HepG2 (cell line): Measurements from ENCODE around the gene PXMP4. TPM values are rescaled to one million over a fixed set of nuclear protein-coding genes. Genes with fewer than 3 reads are reported as not detected.

Source experiments
- ARNTL ChIP-seq: sonication (generic); formaldehyde crosslinking; IDR thresholded peaks from 2 replicates; pipeline ENCODE4 v1.4.0; 2020; ENCODE audit warnings: mild to moderate bottlenecking, missing genetic modification reagents
- CBX2 ChIP-seq, 2 experiments: fragments of 200-600 bp in 1 of 2; sonication (generic); formaldehyde crosslinking in 1 of 2; IDR thresholded peaks; 2 replicates each; pipeline versions ENCODE4 v1.7.0 to v1.8.1; 2018 to 2022; ENCODE audit warnings: low read depth in 2 of 2, low read length in 1 of 2, mild to moderate bottlenecking in 1 of 2, missing genetic modification reagents in 1 of 2
- CREB1 ChIP-seq, 2 experiments: fragments of 450-650 bp in 1 of 2; IDR thresholded peaks; 2 replicates each; pipeline ENCODE4 v1.6.1; 2016 to 2017; ENCODE audit warnings: control low read depth in 1 of 2, mild to moderate bottlenecking in 1 of 2, missing compliant biosample characterization in 1 of 2, missing genetic modification characterization in 1 of 2
- FOXO1 ChIP-seq: sonication (generic); formaldehyde crosslinking; IDR thresholded peaks from 2 replicates; pipeline ENCODE4 v1.4.0; 2020; ENCODE audit warnings: missing genetic modification reagents
- KAT2B ChIP-seq: fragments of 150-350 bp; IDR thresholded peaks from 2 replicates; pipeline ENCODE4 v1.6.1; 2014; ENCODE audit warnings: low read depth, low read length, borderline replicate concordance
- KAT7 ChIP-seq: IDR thresholded peaks from 2 replicates; pipeline ENCODE4 v1.6.1; 2018; ENCODE audit warnings: borderline replicate concordance, missing compliant biosample characterization
- KLF6 ChIP-seq: IDR thresholded peaks from 2 replicates; pipeline ENCODE4 v1.8.0; 2016; ENCODE audit warnings: missing biosample characterization, missing genetic modification reagents
- NR2F2 ChIP-seq: IDR thresholded peaks from 2 replicates; pipeline ENCODE4 v1.6.1; 2012; ENCODE audit warnings: low read depth, inconsistent platforms, borderline replicate concordance
- NRL ChIP-seq: sonication (generic); formaldehyde crosslinking; IDR thresholded peaks from 2 replicates; pipeline ENCODE4 v1.5.0; 2020; ENCODE audit warnings: missing genetic modification reagents, mild to moderate bottlenecking, moderate library complexity, borderline replicate concordance
- ZFP41 ChIP-seq: sonication (generic); formaldehyde crosslinking; IDR thresholded peaks from 2 replicates; pipeline ENCODE4 v1.4.0; 2020; ENCODE audit warnings: mild to moderate bottlenecking, missing genetic modification reagents, borderline replicate concordance
- ZNF556 ChIP-seq: sonication (generic); formaldehyde crosslinking; IDR thresholded peaks from 2 replicates; pipeline ENCODE4 v1.4.0; 2020; ENCODE audit warnings: mild to moderate bottlenecking, missing genetic modification reagents, borderline replicate concordance
- ZNF614 ChIP-seq: IDR thresholded peaks from 2 replicates; pipeline ENCODE4 v1.6.1; 2018; ENCODE audit warnings: missing biosample characterization, missing genetic modification reagents, inconsistent platforms, borderline replicate concordance
- ZNF850 ChIP-seq: sonication (generic); formaldehyde crosslinking; conservative IDR thresholded peaks from 2 replicates; pipeline ENCODE4 v1.9.0; 2021; ENCODE audit warnings: mild to moderate bottlenecking, missing genetic modification reagents
- polyA plus RNA-seq, 8 experiments: library from polyadenylated mRNA; depleted of rRNA in 3 of 8; stranded (reverse) in 7 of 8; unstranded in 1 of 8; fragments of >200 nt; fragmentation: Illumina TruSeq in 4 of 8; extraction: Trizol in 4 of 8; gene quantifications; 2 replicates each; pipeline versions ENCODE4 v1.2.1 to v1.2.3, GENCODE V29; 2011 to 2016; ENCODE audit warnings: low read depth in 4 of 8, missing spikeins in 1 of 8, mixed read lengths in 1 of 8; ENCODE audit not compliant: insufficient read depth in 1 of 8
- total RNA-seq, 5 experiments: library from RNA; depleted of rRNA; stranded (reverse); fragments of >200 nt; fragmentation: Illumina TruSeq; extraction: Trizol; gene quantifications; 2 replicates each; pipeline ENCODE4 v1.2.3, GENCODE V29; 2016; ENCODE audit warnings: low read depth in 1 of 5
- TF ChIP-seq, protein P1 (sequence below): IDR thresholded peaks from 2 replicates; pipeline ENCODE4 v1.6.1; 2016; ENCODE audit warnings: low read depth
- TF ChIP-seq, protein P2 (sequence below): sonication (generic); formaldehyde crosslinking; IDR thresholded peaks from 2 replicates; pipeline ENCODE4 v1.4.0; 2020; ENCODE audit warnings: missing genetic modification reagents
- TF ChIP-seq, protein P3 (sequence below): sonication (generic); formaldehyde crosslinking; IDR thresholded peaks from 2 replicates; pipeline ENCODE4 v1.8.1; 2023; ENCODE audit warnings: mild to moderate bottlenecking, missing genetic modification reagents, borderline replicate concordance
- TF ChIP-seq, protein P4 (sequence below): sonication (generic); formaldehyde crosslinking; IDR thresholded peaks from 2 replicates; pipeline ENCODE4 v1.4.0; 2020; ENCODE audit warnings: mild to moderate bottlenecking, low read depth, missing genetic modification reagents
- TF ChIP-seq, protein P5 (sequence below): sonication (generic); formaldehyde crosslinking; IDR thresholded peaks from 2 replicates; pipeline ENCODE4 v1.5.1; 2020; ENCODE audit warnings: missing genetic modification reagents, mild to moderate bottlenecking, borderline replicate concordance
- TF ChIP-seq, protein P6 (sequence below): sonication (generic); formaldehyde crosslinking; IDR thresholded peaks from 2 replicates; pipeline ENCODE4 v1.5.0; 2020; ENCODE audit warnings: missing genetic modification reagents, mild to moderate bottlenecking, borderline replicate concordance

PXMP4 gene
- total and polyA plus RNA-seq, 2 of the 13 experiments (the other 11 are each of a cell fraction or from before 2014, with no cell fraction given): not detected

DNA sequence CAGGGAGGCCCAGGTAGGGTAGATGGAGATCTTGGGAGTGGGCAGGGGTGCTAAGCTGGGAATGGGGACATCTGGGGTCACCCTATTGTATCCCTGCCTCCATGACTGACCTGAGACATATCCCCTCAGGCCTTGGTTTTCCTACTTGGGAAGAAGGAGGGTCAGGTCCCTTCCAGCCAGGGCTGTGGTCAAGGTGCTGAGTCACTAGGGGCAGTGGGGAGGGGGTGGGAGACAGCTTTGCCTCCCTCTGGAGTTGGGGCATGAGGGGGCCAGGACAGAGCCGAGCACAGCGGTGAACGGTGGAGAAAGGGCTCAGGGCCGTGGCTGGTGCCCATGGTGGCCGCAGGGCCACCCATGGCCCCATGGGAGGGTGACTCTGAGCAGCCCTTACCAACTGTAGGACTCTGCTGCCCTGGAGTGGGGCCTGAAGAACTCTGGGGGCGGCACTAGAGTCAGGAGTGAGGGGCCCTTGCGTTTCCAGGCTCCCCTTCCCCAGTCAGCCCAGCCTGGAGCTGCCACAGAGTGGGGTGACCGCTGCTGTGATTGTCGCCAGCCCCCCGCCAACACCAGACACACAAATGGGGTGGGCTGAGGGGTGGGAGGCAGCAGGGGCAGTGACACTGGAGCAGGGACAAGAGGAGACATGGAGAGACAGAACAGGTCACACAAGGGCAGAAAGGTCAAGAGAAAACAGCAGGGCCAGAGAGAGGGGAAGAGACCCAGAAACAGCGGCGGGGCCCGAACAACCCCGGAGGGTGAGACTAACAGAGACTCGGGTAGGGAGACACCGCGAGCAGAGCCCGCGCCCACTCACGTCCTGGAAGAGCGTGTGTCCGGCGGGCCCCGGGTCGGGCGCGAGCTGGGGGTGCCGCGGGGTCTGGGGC lies 46.5 kb downstream of the PXMP4 start (continued):
- TF ChIP-seq, protein P1, sequence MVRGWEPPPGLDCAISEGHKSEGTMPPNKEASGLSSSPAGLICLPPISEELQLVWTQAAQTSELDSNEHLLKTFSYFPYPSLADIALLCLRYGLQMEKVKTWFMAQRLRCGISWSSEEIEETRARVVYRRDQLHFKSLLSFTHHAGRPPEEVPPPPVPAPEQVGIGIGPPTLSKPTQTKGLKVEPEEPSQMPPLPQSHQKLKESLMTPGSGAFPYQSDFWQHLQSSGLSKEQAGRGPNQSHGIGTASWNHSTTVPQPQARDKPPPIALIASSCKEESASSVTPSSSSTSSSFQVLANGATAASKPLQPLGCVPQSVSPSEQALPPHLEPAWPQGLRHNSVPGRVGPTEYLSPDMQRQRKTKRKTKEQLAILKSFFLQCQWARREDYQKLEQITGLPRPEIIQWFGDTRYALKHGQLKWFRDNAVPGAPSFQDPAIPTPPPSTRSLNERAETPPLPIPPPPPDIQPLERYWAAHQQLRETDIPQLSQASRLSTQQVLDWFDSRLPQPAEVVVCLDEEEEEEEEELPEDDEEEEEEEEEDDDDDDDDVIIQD (CRISPR knock-in tag): no peak
- no peak for TF ChIP-seq ARNTL (CRISPR knock-in tag)
- no peak for TF ChIP-seq NRL (CRISPR knock-in tag)
- TF ChIP-seq, protein P2, sequence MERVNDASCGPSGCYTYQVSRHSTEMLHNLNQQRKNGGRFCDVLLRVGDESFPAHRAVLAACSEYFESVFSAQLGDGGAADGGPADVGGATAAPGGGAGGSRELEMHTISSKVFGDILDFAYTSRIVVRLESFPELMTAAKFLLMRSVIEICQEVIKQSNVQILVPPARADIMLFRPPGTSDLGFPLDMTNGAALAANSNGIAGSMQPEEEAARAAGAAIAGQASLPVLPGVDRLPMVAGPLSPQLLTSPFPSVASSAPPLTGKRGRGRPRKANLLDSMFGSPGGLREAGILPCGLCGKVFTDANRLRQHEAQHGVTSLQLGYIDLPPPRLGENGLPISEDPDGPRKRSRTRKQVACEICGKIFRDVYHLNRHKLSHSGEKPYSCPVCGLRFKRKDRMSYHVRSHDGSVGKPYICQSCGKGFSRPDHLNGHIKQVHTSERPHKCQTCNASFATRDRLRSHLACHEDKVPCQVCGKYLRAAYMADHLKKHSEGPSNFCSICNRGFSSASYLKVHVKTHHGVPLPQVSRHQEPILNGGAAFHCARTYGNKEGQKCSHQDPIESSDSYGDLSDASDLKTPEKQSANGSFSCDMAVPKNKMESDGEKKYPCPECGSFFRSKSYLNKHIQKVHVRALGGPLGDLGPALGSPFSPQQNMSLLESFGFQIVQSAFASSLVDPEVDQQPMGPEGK (CRISPR knock-in tag): peak; percentile 7; the same call in 1 of the 2 replicates
- TF ChIP-seq KAT2B: no peak
- TF ChIP-seq, protein P3, sequence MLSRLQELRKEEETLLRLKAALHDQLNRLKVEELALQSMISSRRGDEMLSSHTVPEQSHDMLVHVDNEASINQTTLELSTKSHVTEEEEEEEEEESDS (CRISPR knock-in tag): no peak
- peak; percentile 8; the same call in 1 of the 2 replicates for TF ChIP-seq KLF6 (CRISPR knock-in tag)
- TF ChIP-seq ZNF614 (CRISPR knock-in tag): peak; percentile 24; the same call in 1 of the 2 replicates
- TF ChIP-seq, protein P4, sequence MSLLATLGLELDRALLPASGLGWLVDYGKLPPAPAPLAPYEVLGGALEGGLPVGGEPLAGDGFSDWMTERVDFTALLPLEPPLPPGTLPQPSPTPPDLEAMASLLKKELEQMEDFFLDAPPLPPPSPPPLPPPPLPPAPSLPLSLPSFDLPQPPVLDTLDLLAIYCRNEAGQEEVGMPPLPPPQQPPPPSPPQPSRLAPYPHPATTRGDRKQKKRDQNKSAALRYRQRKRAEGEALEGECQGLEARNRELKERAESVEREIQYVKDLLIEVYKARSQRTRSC (CRISPR knock-in tag): peak; percentile 66; the same call in 1 of the 2 replicates
- TF ChIP-seq FOXO1: peak; percentile 36; the same call in 1 of the 2 replicates
- TF ChIP-seq, protein P5, sequence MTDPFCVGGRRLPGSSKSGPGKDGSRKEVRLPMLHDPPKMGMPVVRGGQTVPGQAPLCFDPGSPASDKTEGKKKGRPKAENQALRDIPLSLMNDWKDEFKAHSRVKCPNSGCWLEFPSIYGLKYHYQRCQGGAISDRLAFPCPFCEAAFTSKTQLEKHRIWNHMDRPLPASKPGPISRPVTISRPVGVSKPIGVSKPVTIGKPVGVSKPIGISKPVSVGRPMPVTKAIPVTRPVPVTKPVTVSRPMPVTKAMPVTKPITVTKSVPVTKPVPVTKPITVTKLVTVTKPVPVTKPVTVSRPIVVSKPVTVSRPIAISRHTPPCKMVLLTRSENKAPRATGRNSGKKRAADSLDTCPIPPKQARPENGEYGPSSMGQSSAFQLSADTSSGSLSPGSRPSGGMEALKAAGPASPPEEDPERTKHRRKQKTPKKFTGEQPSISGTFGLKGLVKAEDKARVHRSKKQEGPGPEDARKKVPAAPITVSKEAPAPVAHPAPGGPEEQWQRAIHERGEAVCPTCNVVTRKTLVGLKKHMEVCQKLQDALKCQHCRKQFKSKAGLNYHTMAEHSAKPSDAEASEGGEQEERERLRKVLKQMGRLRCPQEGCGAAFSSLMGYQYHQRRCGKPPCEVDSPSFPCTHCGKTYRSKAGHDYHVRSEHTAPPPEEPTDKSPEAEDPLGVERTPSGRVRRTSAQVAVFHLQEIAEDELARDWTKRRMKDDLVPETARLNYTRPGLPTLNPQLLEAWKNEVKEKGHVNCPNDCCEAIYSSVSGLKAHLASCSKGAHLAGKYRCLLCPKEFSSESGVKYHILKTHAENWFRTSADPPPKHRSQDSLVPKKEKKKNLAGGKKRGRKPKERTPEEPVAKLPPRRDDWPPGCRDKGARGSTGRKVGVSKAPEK (CRISPR knock-in tag): 0 out of 2 replicates have a peak, but pooled peaks have one; percentile 5
- TF ChIP-seq ZNF556 (CRISPR knock-in tag): no peak
- TF ChIP-seq KAT7 (CRISPR knock-in tag): peak; percentile 69; the same call in 1 of the 2 replicates
- TF ChIP-seq CREB1 (IDR thresholded peaks at IDR 0.05): no peak
- TF ChIP-seq CREB1 (CRISPR knock-in tag; IDR thresholded peaks at IDR 0.05): no peak
- TF ChIP-seq CBX2 (IDR thresholded peaks at IDR 0.05; ENCODE audit: low read depth, low read length): no peak
- no peak for TF ChIP-seq CBX2 (CRISPR knock-in tag; IDR thresholded peaks at IDR 0.05; ENCODE audit: low read depth)
- TF ChIP-seq ZNF850 (CRISPR knock-in tag): no peak
- TF ChIP-seq NR2F2: no peak
- TF ChIP-seq, protein P6, sequence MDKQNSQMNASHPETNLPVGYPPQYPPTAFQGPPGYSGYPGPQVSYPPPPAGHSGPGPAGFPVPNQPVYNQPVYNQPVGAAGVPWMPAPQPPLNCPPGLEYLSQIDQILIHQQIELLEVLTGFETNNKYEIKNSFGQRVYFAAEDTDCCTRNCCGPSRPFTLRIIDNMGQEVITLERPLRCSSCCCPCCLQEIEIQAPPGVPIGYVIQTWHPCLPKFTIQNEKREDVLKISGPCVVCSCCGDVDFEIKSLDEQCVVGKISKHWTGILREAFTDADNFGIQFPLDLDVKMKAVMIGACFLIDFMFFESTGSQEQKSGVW (CRISPR knock-in tag): no peak
- no peak for TF ChIP-seq ZFP41 (CRISPR knock-in tag)
